ENCODE results near the gene ECSIT. TPM values are rescaled to one million over a fixed set of nuclear protein-coding genes. Genes with fewer than 3 reads are reported as not detected.
A peak's percentile ranks its signal among the peaks of the same experiment; 100 is the strongest.

Gene ECSIT
- total RNA-seq, 6 experiments from 2014 or later = 25.0 to 45.5 (median 37.7) TPM

- 89% methylated on average over 10 of the region's 27 CpGs for WGBS (ENCODE audit: insufficient coverage, low coverage, low lambda C conversion rate, missing lambda C conversion rate)
- no peak overlapping the region for H3K27ac ChIP-seq
- H3K4me1 ChIP-seq = peaks cover 0 to 15% (median 6%) of the 10 kb centered on the region in 4 donors
- peaks cover 0 to 7% (median 0%) of the 10 kb centered on the region in 4 donors for H3K36me3 ChIP-seq
- H3K4me3 ChIP-seq = no peak overlapping the region
- no peaks in the 10 kb centered on the region for H3K27me3 ChIP-seq
- ATAC-seq (no peak), DNase-seq (no peak)
- intact Hi-C loops (cut with DNase I) = no loop called here
- no peaks in the 10 kb centered on the region for H3K9me3 ChIP-seq
- no peak for TF ChIP-seq POLR2A (IDR thresholded peaks at IDR 0.05)
- no peak for TF ChIP-seq CTCF (IDR thresholded peaks at IDR 0.05)
Observed at GRCh38 chr19:11494634-11495285, 34.2 kb downstream of the ECSIT start.

GRCh38 chr19:11489378-11489777 lies 39.6 kb downstream of the ECSIT start:
- ATAC-seq (no peak), DNase-seq (no peak)
- no peak for TF ChIP-seq POLR2A (IDR thresholded peaks at IDR 0.05)
- no peak for TF ChIP-seq CTCF (IDR thresholded peaks at IDR 0.05)
- 100% methylated on average over 1 of the region's 7 CpGs for WGBS (ENCODE audit: insufficient coverage, low coverage, low lambda C conversion rate, missing lambda C conversion rate)
- intact Hi-C loops (cut with DNase I) = no loop called here
- H3K36me3 ChIP-seq = no peaks in the 10 kb centered on the region
- no peaks in the 10 kb centered on the region for H3K9me3 ChIP-seq
- H3K4me3 ChIP-seq = no peak overlapping the region
- peaks cover 0 to 36% (median 14%) of the 10 kb centered on the region in 4 donors for H3K4me1 ChIP-seq
- no peaks in the 10 kb centered on the region for H3K27me3 ChIP-seq
- H3K27ac ChIP-seq = no peak overlapping the region

GRCh38 chr19:11486661-11487503 lies 42.1 kb downstream of the ECSIT start:
- intact Hi-C loops (cut with DNase I) = no loop called here
- DNase-seq = no peak
- TF ChIP-seq POLR2A (IDR thresholded peaks at IDR 0.05) = no peak
- no peak for TF ChIP-seq CTCF (IDR thresholded peaks at IDR 0.05)
- H3K9me3 ChIP-seq = no peaks in the 10 kb centered on the region
- no peak for ATAC-seq
- H3K36me3 ChIP-seq = no peaks in the 10 kb centered on the region
- no peak overlapping the region for H3K4me3 ChIP-seq
- H3K4me1 ChIP-seq = peaks cover 0 to 49% (median 14%) of the 10 kb centered on the region in 4 donors
- H3K27ac ChIP-seq = no peak overlapping the region
- peaks cover 0 to 12% of the 10 kb centered on the region in 2 donors for H3K27me3 ChIP-seq
- 88% methylated on average over 3 of the region's 45 CpGs for WGBS (ENCODE audit: insufficient coverage, low coverage, low lambda C conversion rate, missing lambda C conversion rate)

GRCh38 chr19:11485245-11485837 lies 43.6 kb downstream of the ECSIT start:
- H3K27ac ChIP-seq = peak overlapping the region in 2 of 3 donors; percentile 54 to 55
- H3K27me3 ChIP-seq = peaks cover 0 to 12% of the 10 kb centered on the region in 2 donors
- TF ChIP-seq CTCF (IDR thresholded peaks at IDR 0.05) (no peak), POLR2A (IDR thresholded peaks at IDR 0.05) (no peak)
- no peak overlapping the region for H3K4me3 ChIP-seq
- H3K9me3 ChIP-seq = no peaks in the 10 kb centered on the region
- no peaks in the 10 kb centered on the region for H3K36me3 ChIP-seq
- peak; percentile 71 to 97 (median 93) for DNase-seq
- WGBS (ENCODE audit: insufficient coverage, low coverage, low lambda C conversion rate, missing lambda C conversion rate) = 37% methylated on average over 9 of the region's 13 CpGs
- intact Hi-C loops (cut with DNase I) = no loop called here
- H3K4me1 ChIP-seq = peaks cover 0 to 40% (median 11%) of the 10 kb centered on the region in 4 donors
- ATAC-seq = peak; percentile 53 to 86 (median 80)
